HG02840 (cell line): ENCODE results near the gene ATP6V1E1.

Source experiments
- ATAC-seq: cut with Tn5 transposase; IDR thresholded peaks from one replicate; pipeline ENCODE4 v1.9.1; 2021; ENCODE audit warnings: mild to moderate bottlenecking, moderate library complexity, moderate number of reproducible peaks; ENCODE audit not compliant: unreplicated experiment, low FRiP score

Gene ATP6V1E1

DNA sequence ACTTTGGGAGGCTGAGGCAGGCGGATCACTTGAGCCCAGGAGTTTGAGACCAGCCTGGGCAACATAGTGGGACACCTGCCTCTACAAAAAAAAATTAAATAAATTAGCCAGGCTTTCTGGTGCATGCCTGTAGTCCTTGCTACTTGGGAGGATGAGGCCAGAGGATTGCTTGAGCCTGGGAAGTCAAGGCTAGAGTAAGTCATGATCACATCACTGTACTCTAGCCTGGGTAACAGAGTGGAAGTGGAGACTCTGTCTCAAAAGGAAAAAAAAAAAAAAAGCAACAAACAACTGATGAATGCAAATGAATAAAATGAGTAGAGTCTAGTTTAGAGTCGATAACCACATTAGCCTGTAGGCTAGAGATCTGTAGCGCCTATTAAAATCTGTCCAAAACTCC, 6.1 kb upstream of the ATP6V1E1 start:
- no peak for ATAC-seq

DNA sequence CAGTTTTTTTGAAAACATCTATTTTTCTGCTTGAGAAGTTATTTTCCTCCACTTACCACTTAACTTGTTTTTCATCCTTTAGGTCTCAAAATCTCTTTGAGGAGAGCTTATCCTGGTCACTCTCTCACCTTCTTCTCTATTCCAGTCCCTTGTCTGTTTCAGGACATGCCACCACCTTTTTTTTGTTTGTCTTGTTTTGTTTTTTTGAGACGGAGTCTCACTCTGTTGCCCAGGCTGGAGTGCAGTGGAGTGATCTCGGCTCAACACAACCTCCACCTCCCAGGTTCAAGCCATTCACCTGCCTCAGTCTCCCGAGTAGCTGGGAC, 5.4 kb upstream of the ATP6V1E1 start:
- ATAC-seq, result no peak

DNA sequence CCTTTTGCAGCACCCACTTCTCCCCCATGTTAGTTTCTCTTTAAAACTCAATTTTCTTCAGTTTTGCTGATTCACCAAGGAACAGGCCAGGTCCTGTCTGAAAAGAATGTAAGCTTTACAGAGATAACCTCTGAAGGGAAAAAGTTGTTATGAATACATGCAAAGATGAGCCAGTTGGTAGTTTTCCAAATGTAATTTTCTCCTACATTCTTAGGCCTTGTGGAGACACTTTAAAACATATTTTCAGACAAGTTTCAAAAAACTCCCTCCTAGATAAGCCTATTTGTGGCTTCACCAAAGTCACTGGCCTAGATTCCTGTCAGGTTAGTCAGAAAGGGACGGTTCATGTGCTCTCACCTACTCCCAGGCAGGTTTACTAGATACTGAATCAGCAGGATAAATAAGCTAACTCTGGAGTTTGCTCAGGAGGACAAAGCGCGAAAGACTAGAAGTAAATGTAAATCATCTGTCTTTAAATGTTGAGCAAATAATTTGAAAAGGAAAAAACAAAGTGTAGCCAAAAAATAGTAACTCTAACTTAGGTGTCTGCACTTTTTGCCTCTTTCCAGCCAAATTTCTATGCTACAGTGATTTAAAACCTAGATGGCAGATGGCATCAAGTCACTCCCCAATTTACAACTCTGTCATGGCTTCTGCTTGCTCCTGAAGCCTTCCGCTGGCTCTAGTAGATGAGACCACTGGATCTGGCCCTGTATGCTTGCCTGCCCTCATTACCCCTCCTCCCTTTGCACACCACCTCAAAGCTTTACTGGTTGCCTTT, 4.9 kb upstream of the ATP6V1E1 start:
- no peak for ATAC-seq

DNA sequence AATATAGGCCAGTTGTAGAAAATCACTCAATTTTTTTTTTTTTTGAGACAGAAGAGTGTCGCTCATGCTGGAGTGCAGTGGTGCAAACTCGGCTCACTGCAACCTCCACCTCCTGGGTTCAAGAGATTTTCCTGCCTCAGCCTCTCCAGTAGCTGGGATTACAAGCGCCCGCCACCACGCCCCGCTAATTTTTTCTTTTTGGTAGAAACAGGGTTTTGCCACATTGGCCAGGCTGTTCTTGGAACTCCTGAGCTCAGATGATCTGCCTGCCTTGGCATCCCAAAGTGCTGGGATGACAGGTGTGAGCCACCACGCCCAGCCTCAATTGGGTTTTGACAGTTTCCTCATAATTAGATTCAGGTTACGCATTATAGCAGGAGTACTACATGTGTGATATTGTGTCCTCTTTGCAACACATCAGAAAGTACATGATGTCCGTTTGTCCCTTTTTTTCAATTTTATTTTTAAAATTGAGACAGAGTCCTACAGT, 2.6 kb upstream of the ATP6V1E1 start:
- ATAC-seq, result no peak

DNA sequence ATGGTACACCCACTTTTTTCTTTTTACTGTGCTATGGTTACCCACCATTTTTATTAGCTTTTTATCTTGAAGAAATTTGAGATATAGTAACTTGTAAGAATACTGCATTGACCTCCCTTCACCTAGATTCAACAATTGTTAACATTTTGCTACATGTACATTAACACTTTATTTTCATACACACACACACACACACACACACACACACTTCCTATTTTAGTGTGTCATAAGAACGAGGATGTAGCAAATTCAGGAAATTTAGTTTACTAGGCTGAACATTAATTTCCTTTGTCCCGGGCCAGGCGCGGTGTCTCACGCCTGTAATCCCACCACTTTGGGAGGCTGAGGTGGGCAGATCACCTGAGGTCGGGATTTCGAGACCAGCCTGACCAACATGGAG, 1.1 kb upstream of the ATP6V1E1 start:
- ATAC-seq, result no peak

DNA sequence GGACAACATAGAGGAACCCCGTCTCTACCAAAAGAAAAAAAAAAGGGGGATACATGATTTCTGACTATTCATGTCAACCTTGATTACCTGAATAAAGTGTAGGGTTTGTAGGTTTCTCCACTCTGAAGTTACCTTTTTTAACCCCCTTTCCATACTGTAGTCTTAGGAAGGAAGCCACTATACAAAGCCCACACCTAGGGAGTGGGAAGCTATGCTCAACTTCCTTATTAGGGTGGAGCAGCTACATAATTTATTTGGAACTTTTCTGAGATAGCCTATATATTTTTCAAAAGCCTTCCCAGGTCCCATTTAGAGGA, 582 bp upstream of the ATP6V1E1 start:
- ATAC-seq, result no peak

DNA sequence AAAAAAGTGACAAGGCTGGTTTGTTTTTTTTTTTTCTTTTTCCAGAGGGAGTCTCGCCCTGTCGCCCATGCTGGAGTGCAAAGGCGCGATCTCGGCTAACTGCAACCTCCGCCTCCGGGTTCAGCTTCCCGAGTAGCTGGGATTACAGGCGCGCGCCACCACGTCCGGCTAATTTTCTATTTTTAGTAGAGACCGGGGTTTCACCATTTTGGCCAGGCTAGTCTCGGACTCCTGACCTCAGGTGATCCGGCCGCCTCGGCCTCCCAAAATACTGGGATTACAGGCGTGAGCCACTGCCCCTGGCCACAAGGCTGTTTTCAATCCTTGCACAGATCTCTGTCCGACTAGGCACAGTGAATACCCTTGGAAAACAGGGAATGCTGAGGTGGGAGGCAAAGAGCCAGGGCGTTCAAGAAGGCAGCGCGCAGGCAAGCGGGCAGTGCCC, 566 bp downstream of the ATP6V1E1 start:
- no peak for ATAC-seq

DNA sequence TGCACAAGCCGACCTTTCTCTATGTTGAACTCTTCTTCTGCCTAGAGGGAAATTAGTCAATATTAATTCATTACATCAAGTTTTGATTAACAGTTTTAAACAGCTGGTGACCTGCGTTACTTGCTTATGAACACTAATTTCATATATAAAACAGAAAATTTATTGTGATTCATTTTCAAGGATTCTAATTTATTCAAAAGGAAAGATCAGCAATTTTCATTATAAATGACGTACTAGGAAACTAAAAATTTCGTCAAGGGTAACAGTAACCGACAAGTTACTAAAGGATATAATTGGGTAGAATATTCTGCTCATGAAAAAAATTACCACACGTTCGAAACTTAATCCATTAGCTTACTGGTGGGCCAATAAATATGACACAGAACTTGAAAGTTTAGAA, 15.3 kb downstream of the ATP6V1E1 start:
- no peak for ATAC-seq

DNA sequence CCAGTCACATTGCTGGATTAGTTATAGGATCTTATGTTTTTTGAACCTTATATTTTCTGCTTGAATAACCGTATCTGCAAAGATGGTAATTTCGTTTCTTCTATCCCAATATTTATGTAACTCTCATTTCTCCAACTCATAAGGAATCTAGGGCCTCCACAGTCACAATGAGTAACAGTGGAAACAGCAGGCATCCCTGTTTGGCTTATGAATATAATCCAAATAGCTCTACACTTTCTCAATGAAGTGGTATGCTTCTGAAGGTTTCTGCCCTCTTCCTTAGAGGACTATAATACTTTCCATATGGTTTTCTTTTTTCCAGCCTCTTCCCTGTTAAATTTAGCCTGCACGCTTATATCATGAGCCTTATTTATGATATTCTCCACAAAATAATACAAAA, 16.5 kb downstream of the ATP6V1E1 start:
- ATAC-seq, result no peak

DNA sequence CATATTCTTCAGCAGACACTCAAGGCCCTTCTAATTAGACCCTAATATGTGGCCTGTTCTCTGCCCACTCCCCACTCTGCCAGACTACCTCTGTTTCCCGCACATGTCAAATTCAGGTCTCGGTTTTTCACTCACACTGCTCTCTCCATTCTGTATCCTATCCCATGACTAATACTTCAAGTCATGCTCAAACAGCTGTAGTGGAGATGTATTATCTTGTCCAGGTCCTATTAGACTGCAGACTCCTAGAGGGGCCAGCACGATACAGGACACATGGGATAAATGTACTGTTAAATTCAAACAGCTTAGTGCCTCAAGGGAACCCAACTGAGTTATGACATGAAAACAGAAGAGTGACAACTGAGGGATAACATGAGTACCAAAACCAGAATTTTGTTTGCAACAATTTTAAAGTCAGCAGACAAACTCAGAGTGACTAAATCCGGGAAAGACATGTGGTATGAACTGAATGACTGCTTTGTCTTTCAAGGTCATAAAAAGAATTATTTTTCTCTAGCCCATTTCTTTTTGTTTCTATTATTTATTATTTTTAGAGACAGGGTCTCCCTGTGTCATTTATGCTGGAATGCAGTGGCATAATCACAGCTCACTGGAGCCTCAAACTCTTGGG, 20.5 kb downstream of the ATP6V1E1 start:
- no peak for ATAC-seq

DNA sequence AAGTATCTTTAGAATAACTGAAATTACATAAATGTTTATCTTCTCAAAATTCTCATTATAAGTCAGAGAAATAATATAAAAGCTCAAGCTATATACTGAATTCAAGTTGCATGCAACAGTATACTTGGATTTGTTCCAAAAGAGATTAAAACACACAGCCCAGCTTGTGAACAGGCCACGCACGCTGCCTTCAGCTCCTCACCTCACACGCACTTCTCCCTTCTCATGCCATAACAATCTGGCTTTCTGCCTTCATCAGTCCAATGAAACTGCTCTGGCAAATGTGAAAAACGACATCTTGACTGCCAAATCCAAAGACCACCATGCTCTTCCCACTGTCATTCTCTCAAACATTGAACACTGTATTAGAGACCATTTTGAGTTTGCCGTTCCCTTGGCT, 22.1 kb downstream of the ATP6V1E1 start:
- ATAC-seq, result no peak

DNA sequence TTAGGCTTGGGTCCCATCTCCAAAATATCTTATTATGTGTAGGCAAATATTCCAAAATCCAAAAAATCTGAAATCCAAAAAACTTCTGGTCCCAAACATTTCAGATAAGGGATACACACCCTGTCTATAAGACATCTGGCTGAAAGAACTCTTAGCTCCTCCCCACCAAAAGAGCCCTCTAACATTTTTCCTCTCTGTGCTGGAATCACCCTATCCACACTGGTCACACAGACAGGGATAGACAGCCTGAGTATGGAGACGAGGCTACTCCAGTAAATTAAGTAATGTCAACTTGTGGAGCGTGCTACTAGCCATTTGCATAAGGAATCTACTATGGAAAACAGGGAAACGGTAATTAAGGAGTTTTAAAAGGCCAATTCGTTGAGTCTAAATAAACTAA, 24.9 kb downstream of the ATP6V1E1 start:
- ATAC-seq, result no peak

DNA sequence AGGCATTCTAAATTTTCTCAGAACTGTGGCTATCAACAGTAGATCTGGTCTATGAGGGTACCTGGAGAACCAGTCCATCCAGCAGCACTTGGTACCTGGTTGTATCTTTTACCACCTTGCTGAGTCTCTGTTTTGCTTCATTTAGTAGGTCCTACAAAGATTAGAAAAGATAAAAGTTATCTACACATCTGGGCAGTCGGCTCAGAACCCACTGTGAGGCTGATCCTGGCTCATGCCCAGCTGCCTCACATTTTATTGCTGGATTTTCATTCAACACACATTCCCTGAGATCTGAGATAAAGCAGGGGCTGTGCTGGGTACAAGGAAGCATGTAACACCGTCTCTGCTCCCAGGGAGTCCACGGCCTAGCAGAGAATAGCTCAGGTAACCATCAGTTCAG, 27.5 kb downstream of the ATP6V1E1 start:
- no peak for ATAC-seq

DNA sequence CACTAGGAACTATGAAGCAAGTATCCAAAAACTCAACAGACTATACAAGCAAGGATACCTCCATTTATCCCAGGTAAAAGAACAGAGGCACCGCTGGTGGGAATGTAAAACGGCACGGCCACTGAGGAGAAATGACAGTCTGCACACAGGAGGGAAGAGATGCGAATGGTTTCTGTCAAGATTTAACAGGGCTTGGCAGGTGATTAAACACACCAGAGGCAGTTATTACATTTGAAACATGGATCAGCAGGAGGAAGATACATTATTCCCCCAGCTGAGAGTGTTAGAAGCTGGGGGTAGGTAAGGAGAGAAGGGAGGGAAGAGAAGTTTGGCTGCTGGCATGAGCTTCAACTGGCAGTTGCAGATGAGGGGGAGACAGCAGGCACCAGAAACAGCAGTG, 30.2 kb downstream of the ATP6V1E1 start:
- no peak for ATAC-seq

DNA sequence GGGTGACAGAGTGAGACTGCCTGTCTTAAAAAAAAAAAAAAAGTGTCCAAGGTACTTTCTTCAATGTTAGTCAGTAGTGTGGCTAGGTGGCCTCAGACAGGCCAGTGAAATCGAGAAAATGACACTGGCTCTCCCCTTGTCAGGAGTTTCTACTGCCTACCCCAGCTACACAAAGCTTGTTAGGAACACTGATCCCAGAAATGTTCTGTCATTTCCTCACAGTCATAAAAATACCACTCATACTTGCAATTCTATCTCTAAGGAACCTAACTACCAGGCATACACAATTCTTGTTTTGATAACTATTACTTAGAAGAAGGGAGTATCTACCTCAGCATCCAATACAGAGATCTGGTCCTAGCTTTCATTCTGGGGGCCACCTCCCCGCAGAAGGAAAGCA, 31.3 kb downstream of the ATP6V1E1 start:
- ATAC-seq, result no peak

DNA sequence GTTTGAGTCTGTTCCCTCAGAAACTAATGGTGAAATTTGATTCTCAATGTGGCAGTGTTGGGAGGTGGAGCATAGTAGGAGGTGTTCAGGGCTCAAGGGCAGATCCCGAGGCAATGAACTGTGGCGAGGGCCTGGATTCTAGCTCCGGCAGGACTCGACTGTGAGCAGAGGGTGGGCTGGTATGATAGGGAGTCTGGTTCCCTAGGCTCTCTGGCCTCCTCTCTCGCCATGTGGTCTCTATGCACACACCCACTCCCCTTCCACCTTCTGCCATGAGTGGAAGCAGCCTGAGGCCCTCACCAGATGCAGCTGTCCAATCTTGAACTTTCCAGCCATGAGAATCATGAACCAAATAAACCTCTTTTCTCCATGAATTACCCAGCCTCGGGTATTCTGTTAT, 32.3 kb downstream of the ATP6V1E1 start:
- ATAC-seq, result no peak

DNA sequence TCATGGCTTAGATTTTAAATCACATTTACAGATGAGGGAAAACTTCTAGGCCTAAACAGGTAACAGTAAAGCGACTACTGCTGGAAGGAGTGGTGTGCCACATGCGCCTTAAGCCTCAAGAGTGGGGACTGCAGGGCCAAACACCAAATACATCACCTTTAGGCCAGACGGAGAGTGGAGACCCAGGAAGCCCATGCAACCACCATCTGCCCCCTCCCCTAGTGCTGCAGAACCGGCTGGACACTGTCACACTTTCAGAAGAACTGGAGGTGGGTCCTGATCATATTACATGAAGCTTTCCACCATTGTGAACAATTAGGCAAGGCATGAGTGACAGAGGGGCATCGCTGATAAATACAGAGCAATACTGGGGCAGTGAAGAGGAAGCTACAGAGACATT, 36.3 kb downstream of the ATP6V1E1 start:
- no peak for ATAC-seq

DNA sequence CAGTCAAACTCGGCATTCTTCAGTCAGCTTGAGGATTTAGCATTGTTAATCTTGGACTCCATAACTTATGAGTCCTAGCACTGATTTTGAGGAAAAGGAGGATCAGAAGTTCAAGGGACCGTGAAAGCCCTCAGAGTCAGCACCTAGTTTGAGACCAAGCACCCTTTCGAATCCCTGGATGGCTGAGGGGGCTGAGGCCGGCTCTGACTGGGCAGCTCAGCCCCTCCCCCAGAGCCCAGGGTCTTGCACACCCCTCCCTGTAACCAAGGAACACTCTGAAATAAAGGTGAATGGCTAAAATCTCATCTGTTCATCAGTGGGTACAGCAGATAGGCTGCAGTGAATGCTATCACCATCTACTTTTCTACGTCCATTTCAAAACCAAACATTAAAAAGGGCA, 38.0 kb downstream of the ATP6V1E1 start:
- ATAC-seq, result no peak

DNA sequence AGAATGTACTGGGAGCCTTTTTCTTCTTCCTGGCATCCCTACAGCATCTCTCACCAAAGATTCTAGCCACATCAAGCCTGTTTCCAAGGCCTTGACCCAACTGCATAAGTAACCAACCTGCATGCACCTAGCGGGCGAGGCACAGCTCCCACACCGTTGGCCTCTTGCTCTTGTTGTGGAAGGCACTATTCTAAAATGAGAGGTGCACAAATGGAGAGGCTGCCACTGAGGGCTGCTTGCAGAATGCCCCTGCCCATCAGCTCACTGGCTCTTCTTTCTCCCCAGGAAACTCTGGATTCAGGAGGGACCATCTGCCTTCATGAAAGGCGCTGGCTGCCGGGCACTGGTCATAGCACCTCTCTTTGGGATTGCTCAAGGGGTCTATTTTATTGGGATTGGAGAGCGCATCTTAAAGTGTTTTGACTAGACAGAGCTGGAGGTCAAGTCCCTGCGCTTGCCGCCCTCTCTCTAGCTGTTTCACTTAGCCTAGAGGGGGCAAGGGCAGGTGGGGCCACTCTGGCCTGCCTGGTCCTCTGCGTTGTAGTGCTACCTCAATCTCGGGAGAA, 38.7 kb downstream of the ATP6V1E1 start:
- no peak for ATAC-seq

DNA sequence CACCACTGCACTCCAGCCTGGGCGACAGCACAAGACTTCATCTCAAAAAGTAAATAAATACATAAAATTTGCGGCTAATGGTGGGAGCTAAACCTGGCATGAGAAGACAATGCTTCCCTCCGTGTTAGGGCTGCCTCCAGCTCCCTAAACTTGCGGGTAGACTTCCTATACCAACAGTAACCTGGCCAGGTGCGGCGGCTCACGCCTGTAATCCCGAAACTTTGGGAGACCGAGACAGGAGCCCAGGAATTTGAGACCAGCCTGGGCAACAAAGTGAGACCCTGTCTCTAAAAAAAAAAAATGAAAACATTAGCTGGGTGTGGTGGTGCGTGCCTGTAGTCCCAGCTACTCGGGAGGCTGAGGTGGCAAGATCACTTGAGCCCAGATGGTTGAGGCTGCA, 39.9 kb downstream of the ATP6V1E1 start:
- ATAC-seq, result no peak

DNA sequence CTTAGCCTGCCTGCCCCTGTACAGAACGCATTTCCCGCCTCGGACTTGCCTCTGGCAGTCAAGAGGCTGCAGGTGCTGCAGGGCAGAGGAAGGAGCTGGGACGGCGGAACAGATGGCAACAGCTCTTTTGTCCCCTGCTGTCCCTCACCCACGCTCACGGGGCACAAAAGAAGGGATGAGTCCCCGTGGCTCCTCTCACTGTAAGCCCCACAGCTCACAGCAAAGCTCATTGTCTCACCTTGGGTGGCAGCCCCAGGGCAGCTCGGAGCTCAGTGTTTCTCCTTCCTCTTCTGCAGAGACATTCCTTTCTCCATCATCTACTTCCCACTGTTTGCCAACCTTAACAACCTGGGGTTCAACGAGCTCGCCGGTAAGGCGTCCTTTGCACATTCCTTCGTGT, 40.9 kb downstream of the ATP6V1E1 start:
- no peak for ATAC-seq

DNA sequence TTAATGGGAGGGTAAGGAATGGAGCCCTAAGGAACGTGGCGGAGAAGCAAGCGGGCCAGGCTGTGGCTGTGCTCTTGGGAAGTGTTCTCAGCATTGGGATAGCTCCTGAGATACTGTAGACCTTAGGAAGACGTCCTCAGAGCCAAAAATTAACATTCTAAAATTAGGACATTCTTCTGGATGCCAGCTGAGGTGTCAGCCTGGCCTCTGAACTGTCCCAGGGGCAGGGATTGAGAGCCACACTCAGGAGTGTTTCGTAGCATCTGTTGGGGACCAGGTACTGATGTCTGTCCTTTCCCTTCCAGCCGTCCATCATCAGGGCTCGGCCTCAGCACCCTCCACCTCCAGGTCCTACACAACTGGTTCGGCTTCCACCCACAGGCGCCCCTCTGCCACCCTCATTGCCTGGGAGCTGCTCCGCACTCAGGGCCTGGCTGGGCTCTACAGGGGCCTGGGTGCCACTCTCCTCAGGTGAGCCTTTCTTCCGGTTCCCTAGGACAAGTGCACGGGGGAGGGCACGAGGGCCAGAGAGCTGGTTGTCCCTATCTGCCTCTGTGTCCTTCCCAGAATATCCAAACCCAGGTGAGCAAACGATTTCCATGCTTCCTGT, 41.6 kb downstream of the ATP6V1E1 start:
- no peak for ATAC-seq
